Progenitor cell of endocrine pancreas (in vitro differentiated cells): ENCODE results near the gene ACP7. TPM values are rescaled to one million over a fixed set of nuclear protein-coding genes. Genes with fewer than 3 reads are reported as not detected.
"Not testable (repeated sequence)": the region's sequence is repeated elsewhere in the genome, so short reads cannot be mapped to it uniquely, and the experiment has no call there.

ENCODE experiments used
- DNase-seq: peaks from one replicate; pipeline ENCODE4 v3.0.0; 2021; ENCODE audit warnings: low spot score; ENCODE audit not compliant: unreplicated experiment
- H3K27ac Mint-ChIP-seq: 2 replicates; pipeline ENCODE4 v1.8.0; 2021; ENCODE audit warnings: mild to moderate bottlenecking, moderate library complexity, mixed read lengths
- H3K27me3 Mint-ChIP-seq: 2 replicates; pipeline ENCODE4 v1.8.0; 2021; ENCODE audit warnings: mixed read lengths
- H3K36me3 Mint-ChIP-seq: 2 replicates; pipeline ENCODE4 v1.8.0; 2022; ENCODE audit warnings: mixed read lengths; ENCODE audit not compliant: insufficient read depth
- H3K4me1 Mint-ChIP-seq: 2 replicates; pipeline ENCODE4 v1.8.0; 2021; ENCODE audit warnings: low read depth, mixed read lengths
- H3K4me3 Mint-ChIP-seq: 2 replicates; pipeline ENCODE4 v1.8.0; 2021; ENCODE audit warnings: low read depth, mild to moderate bottlenecking, moderate library complexity, mixed read lengths
- H3K9me3 Mint-ChIP-seq: 2 replicates; pipeline ENCODE4 v1.8.0; 2021; ENCODE audit warnings: low read depth, mixed read lengths
- total RNA-seq: library from RNA; stranded (reverse); gene quantifications from 2 replicates; pipeline ENCODE4 v1.2.1, GENCODE V29; 2021
- TF ChIP-seq, protein P1 (sequence below): fragments of 200-600 bp; sonication (generic); IDR thresholded peaks from one replicate; pipeline ENCODE4 v1.5.0; 2021; ENCODE audit warnings: antibody characterized with exemption, mild to moderate bottlenecking; ENCODE audit not compliant: unreplicated experiment

Gene ACP7
- total RNA-seq, 1 donor from 2014 or later = not detected

DNA sequence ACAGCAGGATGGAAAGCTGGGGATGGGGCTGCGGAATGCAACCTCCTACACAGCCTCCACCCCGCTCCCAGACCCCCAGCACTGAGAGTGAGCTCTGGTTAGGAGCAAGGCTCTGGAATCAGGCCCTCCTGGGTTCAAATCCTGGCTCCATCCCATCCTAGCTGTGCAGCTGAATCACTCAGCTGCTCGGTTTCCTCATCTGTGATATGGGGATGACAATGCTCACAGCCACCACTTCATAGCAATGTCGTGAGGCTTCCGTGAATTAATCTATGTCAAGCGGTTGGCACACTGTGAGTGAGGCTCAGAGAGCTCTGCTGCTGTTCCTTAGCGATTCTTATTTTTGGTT lies 538 bp downstream of the ACP7 start:
- DNase-seq = no peak
- TF ChIP-seq, protein P1, sequence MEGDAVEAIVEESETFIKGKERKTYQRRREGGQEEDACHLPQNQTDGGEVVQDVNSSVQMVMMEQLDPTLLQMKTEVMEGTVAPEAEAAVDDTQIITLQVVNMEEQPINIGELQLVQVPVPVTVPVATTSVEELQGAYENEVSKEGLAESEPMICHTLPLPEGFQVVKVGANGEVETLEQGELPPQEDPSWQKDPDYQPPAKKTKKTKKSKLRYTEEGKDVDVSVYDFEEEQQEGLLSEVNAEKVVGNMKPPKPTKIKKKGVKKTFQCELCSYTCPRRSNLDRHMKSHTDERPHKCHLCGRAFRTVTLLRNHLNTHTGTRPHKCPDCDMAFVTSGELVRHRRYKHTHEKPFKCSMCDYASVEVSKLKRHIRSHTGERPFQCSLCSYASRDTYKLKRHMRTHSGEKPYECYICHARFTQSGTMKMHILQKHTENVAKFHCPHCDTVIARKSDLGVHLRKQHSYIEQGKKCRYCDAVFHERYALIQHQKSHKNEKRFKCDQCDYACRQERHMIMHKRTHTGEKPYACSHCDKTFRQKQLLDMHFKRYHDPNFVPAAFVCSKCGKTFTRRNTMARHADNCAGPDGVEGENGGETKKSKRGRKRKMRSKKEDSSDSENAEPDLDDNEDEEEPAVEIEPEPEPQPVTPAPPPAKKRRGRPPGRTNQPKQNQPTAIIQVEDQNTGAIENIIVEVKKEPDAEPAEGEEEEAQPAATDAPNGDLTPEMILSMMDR = no peak
- Mint-ChIP-seq H3K9me3 (no peaks in the 10 kb centered on the region), H3K4me3 (peak overlapping the region; percentile 42), H3K36me3 (no peaks in the 10 kb centered on the region), H3K4me1 (peaks cover 1% of the 10 kb centered on the region), H3K27me3 (peaks cover 63% of the 10 kb centered on the region), H3K27ac (no peak overlapping the region)

DNA sequence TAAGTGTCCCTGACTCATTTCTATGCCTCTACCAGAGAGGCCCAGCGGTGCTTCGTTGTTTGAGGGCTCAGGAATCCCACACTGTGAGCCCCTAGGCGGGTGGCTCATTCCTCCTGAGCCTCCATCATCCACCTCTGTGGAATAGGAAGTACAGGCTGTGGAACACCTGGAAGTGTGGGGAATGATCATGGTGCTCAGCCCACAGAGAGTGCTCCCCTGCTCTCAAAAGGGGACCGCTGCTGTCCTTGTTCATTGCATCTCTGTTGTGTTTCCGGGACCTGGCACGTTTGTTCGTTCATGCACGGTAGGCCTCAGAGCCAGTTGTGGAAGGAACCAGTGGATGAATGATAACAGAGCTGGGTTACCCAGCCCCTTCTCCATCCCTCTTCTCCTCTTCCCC lies 1.2 kb downstream of the ACP7 start:
- Mint-ChIP-seq H3K36me3 (no peaks in the 10 kb centered on the region), H3K27me3 (peaks cover 63% of the 10 kb centered on the region), H3K4me1 (peaks cover 1% of the 10 kb centered on the region), H3K9me3 (no peaks in the 10 kb centered on the region), H3K27ac (no peak overlapping the region), H3K4me3 (no peak overlapping the region)
- TF ChIP-seq, protein P1 = no peak
- no peak for DNase-seq

DNA sequence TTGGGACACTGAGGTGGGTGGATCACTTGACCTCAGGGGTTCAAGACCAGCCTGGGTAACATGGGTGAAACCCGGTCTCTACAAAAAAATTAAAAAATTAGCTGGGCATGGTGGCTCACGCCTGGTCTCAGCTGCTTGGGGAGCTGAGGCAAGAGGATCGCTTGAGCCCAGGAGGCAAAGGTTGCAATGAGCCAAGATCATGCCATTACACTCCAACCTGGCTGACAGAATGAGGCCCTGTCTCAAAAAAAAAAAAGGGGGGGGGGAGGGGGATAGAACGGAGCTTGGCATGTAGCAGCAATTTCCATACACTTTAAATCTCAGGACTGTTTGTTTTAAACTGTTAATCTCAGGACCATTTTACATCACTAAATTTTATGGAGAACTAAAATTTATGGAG lies 2.2 kb downstream of the ACP7 start:
- Mint-ChIP-seq H3K27ac (no peak overlapping the region), H3K36me3 (no peaks in the 10 kb centered on the region), H3K4me1 (peaks cover 1% of the 10 kb centered on the region), H3K4me3 (no peak overlapping the region), H3K27me3 (peaks cover 59% of the 10 kb centered on the region), H3K9me3 (no peaks in the 10 kb centered on the region)
- no peak for DNase-seq
- TF ChIP-seq, protein P1 = no peak

DNA sequence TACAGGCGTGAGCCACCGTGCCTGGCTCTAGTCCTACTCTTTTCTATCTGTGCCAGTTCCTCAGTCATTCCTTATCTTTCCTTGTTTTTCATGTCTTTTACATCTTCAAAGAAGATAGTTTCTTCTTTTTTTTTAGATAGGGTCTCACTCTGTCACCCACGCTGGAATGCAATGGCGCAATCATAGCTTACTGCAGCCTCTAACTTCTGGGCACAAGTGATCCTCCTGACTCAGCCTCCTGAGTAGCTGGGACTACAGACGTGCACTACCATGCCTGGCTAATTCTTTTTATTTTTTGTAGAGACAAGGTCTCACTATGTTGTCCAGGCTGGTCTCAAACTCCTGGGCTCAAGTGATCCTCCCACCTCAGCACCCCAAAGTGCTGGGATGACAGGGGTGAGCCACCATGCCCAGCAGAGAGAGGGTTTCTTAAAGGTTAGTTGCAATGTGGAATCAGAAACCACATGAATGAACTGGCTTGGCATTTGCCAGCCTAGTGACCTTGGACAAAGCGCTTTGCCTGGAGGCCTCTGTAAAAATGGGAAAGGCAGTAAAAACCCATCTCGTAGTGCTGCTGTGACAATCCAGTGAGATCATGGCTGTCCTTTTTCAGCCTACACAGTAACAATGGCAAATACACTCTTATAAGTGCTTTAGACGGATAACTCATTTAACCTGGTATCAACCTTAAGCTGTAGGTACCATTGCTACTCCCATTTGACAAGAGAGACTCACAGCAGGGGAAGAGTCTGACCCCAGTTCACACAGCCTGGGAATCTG lies 3.9 kb downstream of the ACP7 start:
- Mint-ChIP-seq H3K4me3 (no peak overlapping the region), H3K27me3 (peaks cover 52% of the 10 kb centered on the region), H3K27ac (no peak overlapping the region), H3K4me1 (peaks cover 1% of the 10 kb centered on the region), H3K36me3 (no peaks in the 10 kb centered on the region), H3K9me3 (no peaks in the 10 kb centered on the region)
- no peak for DNase-seq
- TF ChIP-seq, protein P1 = no peak

DNA sequence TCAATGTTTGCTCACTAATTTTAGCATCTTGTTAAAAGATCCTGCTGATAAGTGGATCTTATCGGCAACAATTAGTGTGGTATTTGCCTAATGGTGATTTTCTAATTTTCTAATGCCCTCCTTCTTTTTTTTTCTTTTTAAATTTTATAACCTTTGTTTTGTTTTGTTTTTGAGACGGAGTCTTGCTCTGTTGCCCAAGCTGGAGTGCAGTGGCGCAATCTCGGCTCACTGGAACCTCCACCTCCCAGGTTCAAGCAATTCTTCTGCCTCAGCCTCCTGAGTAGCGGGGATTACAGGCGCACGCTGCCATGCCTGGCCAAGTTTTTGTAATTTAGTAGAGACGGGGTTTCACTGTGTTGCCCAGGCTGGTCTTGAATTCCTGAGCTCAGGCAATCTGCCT lies 5.8 kb downstream of the ACP7 start:
- H3K27ac Mint-ChIP-seq, H3K4me3 Mint-ChIP-seq, H3K4me1 Mint-ChIP-seq, DNase-seq, H3K36me3 Mint-ChIP-seq, H3K9me3 Mint-ChIP-seq: not testable (repeated sequence)
- H3K27me3 Mint-ChIP-seq = peaks cover 43% of the 10 kb centered on the region

DNA sequence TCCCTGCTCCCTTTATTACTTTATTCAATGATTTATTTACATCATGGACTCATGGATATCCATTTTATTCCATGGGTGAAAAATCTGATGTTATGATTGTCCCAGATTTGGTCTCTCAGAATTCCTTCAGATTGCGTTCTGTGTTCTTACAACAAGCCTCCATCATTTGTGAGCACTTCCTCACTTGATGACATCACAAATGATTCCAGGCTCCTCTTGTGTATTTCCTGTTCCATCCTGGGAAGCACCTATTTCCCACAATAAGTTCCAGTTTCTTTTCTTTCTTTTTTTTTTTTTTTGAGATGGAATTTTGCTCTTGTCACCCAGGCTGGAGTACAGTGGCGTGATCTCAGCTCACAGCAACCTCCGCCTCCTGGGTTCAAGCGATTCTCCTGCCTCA lies 6.7 kb downstream of the ACP7 start:
- DNase-seq = no peak
- H3K4me3 Mint-ChIP-seq = no peak overlapping the region
- H3K27me3 Mint-ChIP-seq = peaks cover 35% of the 10 kb centered on the region
- no peaks in the 10 kb centered on the region for H3K9me3 Mint-ChIP-seq
- H3K36me3 Mint-ChIP-seq = no peaks in the 10 kb centered on the region
- no peak overlapping the region for H3K27ac Mint-ChIP-seq
- H3K4me1 Mint-ChIP-seq = no peaks in the 10 kb centered on the region
- TF ChIP-seq, protein P1 = no peak

DNA sequence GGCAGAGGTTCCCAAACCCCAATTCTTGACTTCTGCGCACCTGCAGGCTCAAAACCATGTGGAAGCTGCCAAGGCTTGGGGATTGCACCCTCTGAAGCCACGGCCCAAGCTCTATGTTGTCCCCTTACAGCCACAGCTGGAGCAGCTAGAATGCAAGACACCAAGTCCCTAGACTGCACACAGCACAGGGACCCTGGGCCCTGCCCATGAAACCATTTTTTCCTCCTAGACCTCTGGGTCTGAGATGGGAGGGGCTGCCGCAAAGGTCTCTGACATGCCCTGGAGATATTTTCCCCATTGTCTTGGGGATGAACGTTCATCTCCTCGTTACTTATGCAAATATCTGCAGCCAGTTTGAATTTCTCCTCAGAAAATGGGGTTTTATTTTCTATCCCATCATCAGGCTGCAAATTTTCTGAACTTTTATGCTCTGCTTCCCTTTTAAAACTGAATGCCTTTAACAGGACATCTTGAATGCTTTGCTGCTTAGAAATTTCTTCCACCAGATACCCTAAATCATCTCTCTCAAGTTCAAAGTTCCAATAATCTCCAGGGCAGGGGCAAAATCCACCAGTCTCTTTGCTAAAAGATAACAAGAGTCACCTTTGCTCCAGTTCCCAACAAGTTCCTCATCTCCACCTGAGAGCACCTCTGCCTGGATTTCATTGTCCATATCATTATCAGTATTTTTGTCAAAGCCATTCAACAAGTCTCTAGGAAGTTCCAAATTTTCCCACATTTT lies 11.8 kb downstream of the ACP7 start:
- not testable (repeated sequence) for H3K36me3 Mint-ChIP-seq, H3K4me3 Mint-ChIP-seq, H3K9me3 Mint-ChIP-seq, DNase-seq, H3K4me1 Mint-ChIP-seq, H3K27ac Mint-ChIP-seq
- H3K27me3 Mint-ChIP-seq = peaks cover 18% of the 10 kb centered on the region
